Measurements from ENCODE around the gene GYPE.
"Not testable (repeated sequence)": the region's sequence is repeated elsewhere in the genome, so short reads cannot be mapped to it uniquely, and the experiment has no call there.

The GYPE gene

DNA sequence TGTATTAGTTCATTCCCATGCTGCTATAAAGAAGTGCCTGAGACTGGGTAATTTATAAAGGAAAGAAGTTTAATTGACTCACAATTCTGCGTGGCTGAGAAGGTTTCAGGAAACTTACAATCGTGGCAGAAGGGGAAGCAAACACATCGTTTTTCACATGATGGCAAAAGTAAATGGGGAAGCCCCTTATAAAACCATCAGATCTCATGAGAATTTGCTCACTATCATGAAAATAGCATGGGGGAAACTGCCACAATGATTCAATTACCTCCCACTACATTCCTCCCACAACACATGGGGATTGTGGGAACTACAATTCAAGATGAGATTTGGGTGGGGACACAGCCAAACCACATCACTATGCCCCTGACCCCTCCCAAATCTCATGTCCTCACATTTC, 35.4 kb downstream of the GYPE start:
- DNase-seq, result not testable (repeated sequence)

DNA sequence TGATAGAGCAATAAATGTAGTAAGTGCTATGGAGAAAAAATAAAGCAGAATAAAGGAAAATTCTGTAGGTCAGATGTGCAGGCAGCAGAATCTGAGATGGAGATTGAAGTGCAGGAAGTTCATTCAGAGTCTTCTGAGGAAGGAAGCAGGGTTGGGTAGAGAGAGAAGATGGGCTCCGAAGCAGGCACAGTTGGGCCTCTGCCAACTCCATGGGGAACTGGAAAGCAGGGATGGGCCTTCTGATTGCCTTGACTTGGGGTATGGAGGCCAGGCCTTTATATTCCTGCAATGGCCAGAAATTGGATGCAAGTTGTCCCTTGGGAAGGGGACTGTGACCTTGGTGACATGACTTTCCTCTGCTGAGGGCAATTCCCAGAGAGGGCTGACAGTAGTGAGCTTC, 42.6 kb downstream of the GYPE start:
- DNase-seq, result not testable (repeated sequence)

DNA sequence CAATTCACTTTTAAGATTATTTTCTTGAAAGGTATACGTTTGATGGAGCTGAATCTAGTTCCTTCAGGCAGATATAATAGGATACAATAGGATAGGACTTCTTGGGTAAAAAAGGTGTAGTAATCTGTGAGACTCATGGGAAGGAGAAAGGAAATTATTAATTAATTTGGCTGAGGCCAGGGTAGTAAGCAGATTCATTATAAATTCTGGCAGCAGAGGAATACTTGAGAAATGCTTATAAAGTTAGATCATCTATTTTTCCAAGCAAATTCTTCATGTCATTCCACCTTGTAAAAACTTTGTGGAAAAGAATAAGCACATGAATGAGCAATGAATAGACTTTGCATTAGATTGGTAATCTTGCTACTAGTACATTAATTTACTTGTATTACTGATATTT, 46.9 kb downstream of the GYPE start:
- no peak for DNase-seq

DNA sequence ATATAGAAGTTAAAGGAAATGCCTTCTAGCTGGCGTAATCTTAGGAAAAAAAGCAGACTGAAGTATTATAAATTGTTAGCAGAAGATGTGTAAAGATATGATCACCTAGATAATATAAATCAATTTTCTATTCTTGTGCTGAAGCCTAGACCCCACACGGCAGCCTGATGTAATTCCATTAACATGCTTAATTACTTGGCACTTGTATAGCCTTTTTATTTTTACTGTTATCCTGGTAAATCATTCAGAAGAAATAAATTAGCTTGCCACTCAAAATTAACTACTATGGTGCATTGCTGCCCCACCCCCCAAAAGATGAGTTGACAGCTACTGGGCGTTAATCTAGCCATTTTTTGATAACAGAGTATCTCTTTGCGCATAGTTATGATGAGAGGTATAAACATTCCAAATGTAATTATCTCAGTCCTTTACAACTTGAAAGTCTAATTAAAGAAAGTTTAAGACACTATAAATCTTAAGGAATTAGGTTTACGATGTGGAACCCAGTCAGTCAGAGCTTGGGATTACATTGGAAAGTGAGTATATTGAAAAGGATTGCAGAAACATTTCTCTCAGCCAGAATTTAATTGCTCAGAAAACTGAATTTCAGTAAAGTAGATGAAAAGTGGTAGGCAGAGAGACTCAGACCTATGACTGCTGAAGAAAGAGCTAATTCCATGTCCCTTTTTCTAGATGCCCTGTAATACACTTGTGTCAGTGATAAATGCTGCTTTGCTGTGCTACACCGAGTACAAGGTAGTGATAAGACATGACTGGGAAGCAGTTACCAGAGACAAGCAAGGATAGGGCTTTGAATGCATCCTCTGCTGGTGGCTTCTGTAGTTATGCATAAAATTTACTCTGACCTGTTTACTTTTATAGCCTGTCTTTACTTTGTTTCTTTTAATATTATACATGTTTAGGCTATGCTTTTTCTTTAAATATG, 47.7 kb downstream of the GYPE start:
- not testable (repeated sequence) for DNase-seq

DNA sequence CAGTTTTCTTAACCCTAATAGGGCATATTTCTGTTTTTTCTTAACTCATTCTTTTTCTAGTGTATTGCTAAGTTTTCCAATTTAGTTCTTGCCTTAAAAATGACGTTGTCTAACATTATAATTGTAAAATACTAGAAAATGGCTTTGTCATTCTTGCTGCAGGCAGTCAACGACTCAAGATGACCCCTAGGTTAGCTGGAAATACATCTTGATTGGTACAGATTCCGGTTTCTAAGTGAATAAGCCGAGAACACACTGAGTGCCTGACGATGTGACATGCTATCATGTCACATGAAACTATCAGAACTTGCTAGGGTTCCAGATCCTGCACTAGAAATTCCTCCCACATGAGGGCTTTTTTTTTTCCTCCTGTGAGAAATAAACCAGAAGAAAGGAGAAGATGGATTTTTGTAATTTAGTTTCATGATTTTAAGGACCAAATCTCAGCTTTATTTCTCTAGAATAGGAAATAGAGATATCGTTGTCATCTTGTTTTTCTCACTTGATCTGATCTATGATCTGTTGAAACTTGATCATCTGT, 49.3 kb downstream of the GYPE start:
- DNase-seq, result not testable (repeated sequence)

DNA sequence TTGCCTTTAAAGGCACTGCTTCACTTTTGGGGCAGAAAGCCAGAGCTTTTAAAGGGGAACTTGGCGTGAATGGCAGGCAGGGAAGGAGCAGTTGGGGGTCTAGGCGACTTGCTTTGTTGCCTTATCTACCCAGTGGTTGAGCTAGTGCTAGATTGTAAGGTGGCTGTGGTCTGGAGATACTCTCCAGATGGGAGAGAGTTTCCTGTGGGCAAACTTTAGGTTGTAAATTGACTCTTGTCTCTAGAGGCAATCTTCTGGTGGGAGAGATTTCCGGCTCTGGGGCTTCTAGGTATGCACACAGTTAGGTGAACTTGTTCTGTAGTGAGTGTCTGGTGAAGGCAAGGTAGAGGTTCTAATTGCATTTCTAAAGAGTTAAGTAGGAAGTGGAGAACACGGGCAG, 50.7 kb downstream of the GYPE start:
- DNase-seq, result not testable (repeated sequence)

DNA sequence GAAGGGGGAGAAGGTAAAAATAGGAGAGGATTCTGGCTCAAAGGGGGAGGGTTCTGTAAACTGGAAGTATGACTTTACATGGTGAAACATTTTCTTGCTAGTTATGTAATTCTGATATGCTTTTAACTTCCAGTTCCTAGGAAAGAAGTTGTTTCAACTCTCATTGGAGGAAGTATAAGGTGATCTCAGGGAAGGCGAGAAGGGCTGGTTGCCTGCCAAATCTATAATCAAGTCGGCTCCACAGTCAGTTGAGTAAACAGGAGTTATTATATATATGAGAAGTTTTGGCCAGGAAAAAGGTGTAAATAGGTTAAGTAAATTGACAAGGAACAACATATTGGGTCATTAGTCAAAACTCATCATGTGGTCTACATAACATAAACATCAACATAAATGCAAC, 56.1 kb downstream of the GYPE start:
- not testable (repeated sequence) for DNase-seq

DNA sequence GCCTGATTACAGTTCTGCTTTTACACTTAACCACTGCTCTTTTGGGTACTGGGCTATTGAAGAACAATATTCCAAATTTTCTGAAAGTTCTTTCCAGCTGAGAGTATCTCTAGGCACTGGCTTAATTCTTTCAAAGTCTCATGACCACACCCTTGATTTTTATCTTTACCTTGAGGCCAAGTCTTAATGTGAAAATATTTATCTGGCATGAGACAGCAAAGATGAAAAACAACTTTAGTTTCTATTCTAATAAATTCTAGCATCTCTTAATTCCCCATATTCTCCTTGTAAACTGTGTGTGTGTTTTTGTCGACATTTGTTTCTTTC, 61.9 kb downstream of the GYPE start:
- DNase-seq, result not testable (repeated sequence)

DNA sequence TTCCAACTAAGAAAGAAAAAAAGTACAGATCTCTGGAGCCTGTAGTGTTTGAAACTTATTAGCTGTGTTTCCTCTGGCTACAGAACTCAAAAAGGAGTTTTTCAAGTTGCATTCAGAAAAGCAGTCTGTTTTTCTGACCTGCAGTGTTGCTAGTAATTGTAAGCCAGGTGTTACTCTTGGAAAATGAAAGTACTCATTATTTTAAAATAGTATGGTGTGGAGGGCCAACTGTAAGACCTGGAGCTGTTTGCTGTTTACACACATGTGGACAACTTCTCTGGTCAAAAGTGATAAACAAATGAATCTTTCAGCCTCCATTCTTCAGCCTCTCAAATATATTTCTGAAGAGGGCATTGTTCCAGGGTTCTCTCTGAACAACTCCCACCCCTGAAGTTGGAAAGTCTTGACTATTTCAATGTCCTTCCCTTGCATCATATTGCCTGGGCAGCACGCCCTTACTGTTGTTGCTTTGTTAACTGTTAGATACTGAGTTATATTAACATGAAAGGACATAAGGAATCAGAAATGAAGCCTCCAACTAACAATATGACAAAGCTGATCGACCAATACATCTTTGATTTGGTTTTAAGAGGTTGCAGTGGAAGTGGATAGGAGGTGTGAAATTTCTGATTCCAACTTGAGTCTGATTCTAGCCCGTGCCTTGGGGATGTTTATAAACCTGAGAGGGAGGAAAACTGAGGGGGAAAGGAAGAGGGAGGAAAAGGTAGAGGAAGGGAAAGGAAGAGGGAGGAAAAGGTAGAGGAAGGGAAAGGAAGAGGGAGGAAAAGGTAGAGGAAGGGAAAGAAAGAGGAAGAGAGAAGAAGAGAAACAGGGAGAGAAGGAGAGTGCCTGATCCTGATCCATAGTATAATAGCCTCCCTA, 62.5 kb downstream of the GYPE start:
- DNase-seq, result not testable (repeated sequence)

DNA sequence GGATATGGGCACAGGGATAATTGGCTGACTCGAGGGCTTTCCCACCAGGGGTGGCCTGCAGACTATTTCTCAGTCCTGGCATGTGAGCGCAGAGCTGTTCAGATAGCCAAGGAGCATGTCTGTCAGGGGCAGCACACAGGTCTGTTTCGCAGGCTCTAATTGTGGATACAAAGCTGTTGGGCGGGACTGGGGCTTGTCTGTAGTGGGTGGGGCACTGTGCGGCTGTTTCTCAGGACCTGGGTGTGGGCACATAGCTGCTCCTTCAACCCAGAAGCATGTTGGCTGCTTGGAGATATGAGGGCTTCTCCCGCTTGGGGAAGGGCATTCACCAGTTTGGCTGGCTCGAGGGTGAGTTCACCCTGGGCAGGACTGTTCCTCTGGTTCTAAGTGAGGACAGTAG, 65.9 kb downstream of the GYPE start:
- not testable (repeated sequence) for DNase-seq

DNA sequence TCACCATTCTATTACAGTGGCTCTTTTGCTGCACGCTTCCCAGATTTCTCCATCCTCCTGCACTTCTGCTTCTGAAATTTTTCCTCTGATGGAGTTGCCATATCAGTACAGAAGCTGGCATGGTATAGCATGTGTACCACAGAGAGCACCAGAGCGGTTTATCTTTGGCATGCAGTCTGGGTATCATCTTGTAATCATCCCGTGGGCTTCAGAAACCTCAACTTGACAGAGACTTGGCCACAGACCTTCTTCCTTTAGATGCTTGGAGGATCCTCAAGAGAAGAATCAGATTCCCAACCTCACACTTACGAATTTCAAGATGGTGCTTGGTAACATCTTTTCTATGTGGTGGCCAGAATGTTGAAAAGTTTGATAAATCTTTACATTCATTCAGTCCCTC, 71.2 kb downstream of the GYPE start:
- DNase-seq, result not testable (repeated sequence)

DNA sequence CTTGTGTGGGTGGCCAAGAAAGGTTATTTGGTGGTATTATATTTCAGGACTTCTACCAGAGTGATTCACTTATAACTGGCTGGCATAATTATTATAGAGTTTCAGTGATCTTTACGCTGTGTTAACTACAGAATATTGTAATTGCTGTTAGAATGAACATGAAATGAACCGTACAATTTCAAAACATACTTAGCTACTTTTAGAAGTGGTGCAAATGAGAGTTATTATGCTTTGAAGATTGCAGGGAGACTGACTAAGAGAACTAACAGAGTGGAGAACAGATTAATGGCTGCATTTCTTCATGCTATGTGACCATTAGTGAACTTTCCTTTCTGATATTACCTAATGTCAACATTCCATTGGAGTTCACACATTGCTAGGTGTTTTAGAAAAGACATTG, 71.7 kb downstream of the GYPE start:
- DNase-seq, result not testable (repeated sequence)

DNA sequence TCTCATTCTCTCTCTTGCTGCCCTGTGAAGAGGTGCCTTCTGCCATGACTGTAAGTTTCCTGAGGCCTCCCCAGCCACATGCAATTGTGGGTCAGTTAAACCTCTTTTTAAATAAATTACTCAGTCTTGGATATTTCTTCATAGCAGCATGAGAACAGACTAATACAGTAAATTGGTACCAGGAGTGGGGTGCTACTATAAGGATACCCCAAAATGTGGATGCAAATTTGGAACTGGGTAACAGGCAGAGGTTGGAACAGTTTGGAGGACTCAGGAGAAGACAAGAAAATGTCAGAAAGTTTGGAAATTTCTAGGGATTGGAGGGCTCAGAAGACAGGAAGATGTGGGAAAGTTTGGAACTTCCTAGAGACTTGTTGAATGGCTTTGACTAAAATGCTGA, 74.8 kb downstream of the GYPE start:
- not testable (repeated sequence) for DNase-seq

DNA sequence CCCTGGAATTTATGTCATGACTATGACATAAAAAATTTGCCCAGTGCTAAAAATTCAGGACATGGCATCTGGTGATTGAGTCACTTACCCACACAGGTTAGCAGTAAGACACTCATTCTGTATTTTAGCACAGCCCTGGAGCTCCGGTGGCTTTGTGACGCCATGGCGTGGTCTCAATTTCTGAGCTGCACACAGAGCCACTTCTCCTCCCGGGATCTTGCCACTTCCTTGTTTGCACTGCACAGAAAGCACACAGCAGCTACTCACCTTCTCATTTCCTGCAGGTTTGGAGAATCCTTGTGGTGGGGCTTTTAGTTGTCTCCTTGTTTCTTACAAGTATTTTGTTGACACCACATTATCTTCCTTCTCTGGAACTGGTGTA, 76.1 kb downstream of the GYPE start:
- not testable (repeated sequence) for DNase-seq

Measured in T-helper 9 cell (primary cell).